Stimulated activated CD8-positive, alpha-beta memory T cell treated with anti-CD3 and anti-CD28 coated beads, Interleukin-12 subunit alpha, Interleukin-12 subunit beta, amount 100 ng/mL, for 24 hours (primary cell): ENCODE results near the gene DUOX1.
"Not testable (repeated sequence)": the region's sequence is repeated elsewhere in the genome, so short reads cannot be mapped to it uniquely, and the experiment has no call there.

Source experiments
- DNase-seq: peaks from one replicate; pipeline ENCODE4 v3.0.0-alpha.2; 2020; ENCODE audit errors: extremely low read depth

The DUOX1 gene

DNA sequence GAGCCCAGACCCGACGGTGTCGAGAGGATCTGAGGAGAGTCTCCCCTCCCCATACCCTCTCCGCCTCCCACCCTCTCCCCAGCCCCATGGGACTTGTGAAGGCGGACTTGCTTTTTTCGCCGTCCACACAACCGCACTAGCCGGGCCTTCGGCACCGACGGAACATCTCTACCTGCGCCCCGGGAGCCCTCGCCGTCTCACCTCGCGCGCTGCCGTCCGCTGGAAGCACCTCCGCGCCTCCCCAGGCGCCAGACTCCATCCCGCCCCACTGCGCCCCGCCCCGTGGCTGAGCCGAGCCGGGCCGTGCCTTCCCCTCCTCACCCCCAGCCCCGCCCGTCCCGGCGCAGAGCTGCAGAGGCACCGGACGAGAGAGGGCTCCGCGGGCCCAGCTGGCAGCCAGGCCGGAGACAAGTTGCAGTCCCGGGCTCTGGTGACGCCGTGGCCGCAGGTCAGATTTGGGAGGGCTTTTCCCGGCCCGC, at the start of gene DUOX1, which contains the start of gene DUOXA1:
TSS of gene DUOX1 (plus strand) at position 344 of the 479 bp plus-strand sequence. CDS start 1,973 bp downstream, outside the sequence.
TSS of gene DUOXA1 (minus strand) at position 229 of the 479 bp plus-strand sequence. CDS start 6,865 bp downstream, outside the sequence.
- no peak for DNase-seq

GRCh38 chr15:45080593-45080992, 49.2 kb upstream of the DUOX1 start:
- DNase-seq, result not testable (repeated sequence)

DNA sequence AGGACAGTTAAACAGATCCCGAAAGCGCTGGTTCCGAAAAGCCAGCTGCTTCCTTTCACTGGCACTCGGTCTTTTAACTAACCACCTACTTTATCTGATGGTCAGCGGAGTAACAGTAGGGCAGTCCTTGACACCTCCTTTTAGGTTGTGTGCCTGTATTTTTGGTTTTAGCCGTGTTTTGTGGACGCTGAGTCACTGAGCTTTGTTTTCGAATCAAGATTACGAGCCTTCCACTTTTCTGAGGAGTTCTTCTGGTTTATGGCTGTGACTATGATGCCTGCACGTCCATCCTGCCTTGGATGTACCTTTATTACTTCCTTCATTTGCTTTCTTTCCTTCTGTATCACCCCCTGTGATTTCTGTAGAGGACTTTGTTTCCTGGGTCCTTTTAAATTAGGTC, 47.4 kb upstream of the DUOX1 start:
- DNase-seq, result not testable (repeated sequence)

- DNase-seq, result no peak
Observed at GRCh38 chr15:45083223-45083622, 46.6 kb upstream of the DUOX1 start.

GRCh38 chr15:45084163-45084562, 45.6 kb upstream of the DUOX1 start:
- no peak for DNase-seq

DNA sequence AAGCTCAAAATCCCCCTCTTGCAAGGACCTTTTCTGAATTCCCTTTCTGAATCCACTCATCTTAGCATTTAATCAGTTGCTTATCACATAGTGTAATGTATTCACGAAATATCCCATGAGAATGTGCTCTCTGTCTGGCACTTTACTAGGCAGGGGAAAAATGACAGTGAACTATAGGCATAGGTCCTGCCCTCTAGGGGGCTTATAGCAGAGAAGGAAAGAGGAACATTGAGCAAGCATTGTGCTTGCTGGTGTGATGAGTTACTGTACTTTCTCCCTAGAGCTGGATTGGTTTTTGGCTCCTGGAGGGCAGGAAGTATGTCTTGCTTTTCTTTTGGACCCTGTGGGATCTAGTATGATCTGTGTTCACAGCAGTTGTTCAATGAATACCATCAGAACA, 42.3 kb upstream of the DUOX1 start:
- DNase-seq, result no peak

GRCh38 chr15:45088801-45089711, 40.7 kb upstream of the DUOX1 start:
- no peak for DNase-seq

DNA sequence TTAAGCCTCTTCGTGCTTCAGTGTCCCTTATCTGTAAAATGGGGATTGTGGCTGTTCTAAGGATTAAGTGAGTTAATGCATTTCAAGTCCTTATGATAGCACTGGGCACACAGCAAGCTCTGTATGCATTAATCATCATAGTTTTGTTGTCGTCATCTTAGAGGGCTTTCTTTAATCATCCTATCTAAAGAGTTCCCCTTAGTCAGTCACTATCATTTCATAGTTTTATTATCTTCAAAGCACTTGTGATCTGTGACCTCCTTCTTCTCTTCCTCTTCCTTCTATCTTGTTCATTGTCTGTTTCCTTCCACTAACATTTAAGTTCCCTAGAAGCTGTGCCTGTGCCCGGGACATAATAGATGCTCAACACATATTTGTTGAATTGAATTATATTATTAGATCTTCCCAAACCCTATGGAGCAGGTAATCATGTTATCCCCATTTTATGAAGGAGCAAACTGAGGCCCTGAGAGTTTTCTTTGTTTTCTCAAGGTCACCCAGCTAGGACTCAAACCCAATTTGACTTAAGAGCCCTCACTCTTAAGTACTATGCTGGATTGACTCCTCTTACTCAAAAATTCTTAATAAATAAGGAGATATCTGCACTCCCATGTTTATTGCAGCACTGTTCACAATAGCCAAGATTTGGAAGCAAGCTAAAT, 40.0 kb upstream of the DUOX1 start:
- DNase-seq, result no peak

DNA sequence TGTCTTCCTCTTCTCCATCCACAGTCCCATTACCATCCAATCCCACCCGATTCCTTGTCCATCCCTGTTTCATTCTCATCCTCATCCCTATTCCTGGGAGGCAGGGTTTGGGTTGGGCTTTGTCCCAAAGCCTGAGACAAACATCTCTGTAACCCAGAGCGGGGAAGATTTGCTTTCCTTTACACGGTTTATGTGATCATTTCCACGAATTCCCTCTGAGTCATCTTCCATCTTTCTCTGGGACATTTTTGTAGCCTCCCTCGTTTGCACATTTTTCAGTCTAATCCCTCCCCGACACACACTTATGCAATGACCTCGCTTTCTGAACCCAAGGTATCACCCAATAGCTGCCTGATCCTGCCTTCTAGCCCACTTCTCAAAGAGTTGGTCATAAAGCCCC, 38.6 kb upstream of the DUOX1 start:
- no peak for DNase-seq

GRCh38 chr15:45091576-45091975, 38.2 kb upstream of the DUOX1 start:
- DNase-seq, result no peak

GRCh38 chr15:45093013-45093412, 36.8 kb upstream of the DUOX1 start:
- DNase-seq, result no peak

GRCh38 chr15:45093622-45094357, 36.0 kb upstream of the DUOX1 start:
- DNase-seq, result no peak

GRCh38 chr15:45094358-45094730, 35.5 kb upstream of the DUOX1 start:
- no peak for DNase-seq

GRCh38 chr15:45095661-45096060, 34.1 kb upstream of the DUOX1 start:
- DNase-seq, result no peak

- DNase-seq, result no peak
Observed at GRCh38 chr15:45097466-45097865, 32.3 kb upstream of the DUOX1 start.

GRCh38 chr15:45099549-45100165, 30.1 kb upstream of the DUOX1 start:
- DNase-seq, result no peak

- DNase-seq, result no peak
Observed at GRCh38 chr15:45100884-45101625, 28.7 kb upstream of the DUOX1 start.

DNA sequence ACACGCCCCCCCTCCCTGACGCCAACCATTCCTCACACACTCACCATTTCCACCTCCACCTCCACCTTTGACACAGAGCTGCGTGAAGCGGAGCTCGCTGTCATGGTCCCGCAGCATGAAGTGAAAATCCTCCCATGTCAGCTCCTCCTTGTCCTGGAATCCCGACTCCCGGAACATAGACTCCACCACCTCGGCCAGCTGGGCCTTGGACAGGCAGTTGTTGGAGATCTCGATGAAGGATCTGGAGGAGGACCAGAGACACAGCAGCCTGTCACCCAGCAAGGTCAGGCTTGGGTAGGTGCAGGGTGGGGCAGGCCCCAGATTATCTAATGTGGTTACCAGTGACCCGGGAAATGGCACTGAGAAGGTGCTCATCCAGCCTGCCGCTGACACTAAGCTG, 28.0 kb upstream of the DUOX1 start:
- DNase-seq, result no peak

GRCh38 chr15:45102226-45102625, 27.6 kb upstream of the DUOX1 start:
- no peak for DNase-seq

DNA sequence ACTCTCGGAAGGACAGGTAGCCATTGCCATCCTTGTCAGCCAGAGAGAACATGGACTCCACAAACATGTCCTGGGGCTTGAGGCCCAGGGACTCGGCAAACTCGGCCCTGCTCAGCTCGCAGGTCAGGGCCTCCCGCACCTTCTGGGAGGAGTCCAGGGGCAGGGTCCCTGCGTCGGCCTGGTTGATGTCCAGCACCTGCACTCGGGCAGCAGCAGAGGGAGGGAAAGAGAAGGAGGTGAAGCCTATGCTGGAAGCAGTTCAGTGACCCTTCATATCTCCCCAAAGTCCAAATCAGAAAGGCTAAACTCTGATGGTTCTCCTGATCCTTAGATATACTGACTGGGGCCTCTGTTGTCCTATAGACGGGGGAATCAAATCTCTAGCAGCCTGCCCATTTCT, 25.6 kb upstream of the DUOX1 start:
- not testable (repeated sequence) for DNase-seq

DNA sequence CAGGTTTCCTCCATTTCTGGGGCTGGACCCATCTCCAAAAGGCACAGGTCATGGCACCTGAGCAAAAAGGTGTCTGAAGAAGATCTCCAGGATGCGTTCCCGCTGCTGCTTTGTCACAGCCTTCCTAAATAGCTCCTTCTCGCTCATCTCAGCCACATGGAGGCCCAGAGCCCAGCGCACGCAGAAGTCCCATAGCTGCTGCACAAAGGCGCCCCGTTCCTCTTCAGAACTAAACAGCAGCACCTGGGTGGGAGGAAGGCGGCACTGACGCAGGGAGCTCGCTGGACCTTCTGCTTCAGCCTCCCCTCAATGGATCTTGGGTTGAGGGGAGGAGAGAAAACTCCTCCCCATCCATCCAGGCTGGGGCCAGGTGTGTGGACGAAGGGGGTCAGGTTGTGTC, 24.2 kb upstream of the DUOX1 start:
- no peak for DNase-seq
